Sciatic nerve (tissue), 2 donors: ENCODE data around the gene OR4C5. TPM values are rescaled to one million over a fixed set of nuclear protein-coding genes. Genes with fewer than 3 reads are reported as not detected.
"Not testable (repeated sequence)": the region's sequence is repeated elsewhere in the genome, so short reads cannot be mapped to it uniquely, and the experiment has no call there.

Source experiments
- ATAC-seq: fragments of 200-7000 bp; cut with Tn5 transposase; one replicate; pipeline ENCODE4 v1.9.1; 2020; ENCODE audit warnings: mild to moderate bottlenecking, moderate library complexity
- DNase-seq: peaks from one replicate; pipeline ENCODE4 v3.0.0-alpha.2; 2020; ENCODE audit warnings: low spot score
- intact Hi-C: fragments of 100-400 bp; cut with DNase I; formaldehyde crosslinking; loops from one replicate; pipeline ENCODE4 v1.14.2; 2022
- total RNA-seq: library from RNA; stranded (reverse); fragmentation: NEBNext Ultra II Directional; extraction: Animal tissue kit (Norgen Biotek cat#: 25700); gene quantifications from one replicate; pipeline ENCODE4 v1.2.1, GENCODE V29; 2021
- donor health status: DM: no; HTN: no; CAD: no.
- donor health status: DM: no; HTN: no; CAD: no.

Gene OR4C5
- not detected for total RNA-seq

DNA sequence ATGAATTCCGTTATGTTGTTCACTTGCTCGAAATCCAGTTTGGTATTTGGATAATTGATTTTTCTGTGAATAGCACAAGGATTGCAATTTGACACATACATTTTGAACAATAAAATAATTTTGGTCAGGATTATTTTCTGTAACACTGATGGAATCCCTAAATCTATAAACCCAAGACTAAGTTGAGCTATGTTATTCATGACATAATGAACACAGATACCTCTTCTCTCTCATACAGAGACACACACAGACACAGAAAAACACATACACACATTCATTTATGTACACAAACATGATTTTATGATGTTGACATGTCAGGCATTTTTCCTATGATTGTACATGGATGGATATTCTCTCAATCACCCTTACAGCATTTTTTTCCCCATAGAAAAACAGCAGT lies at the start of gene OR4C5:
TSS of gene OR4C5 (minus strand) at position 101 of the 400 bp plus-strand sequence. CDS start at position 101, 0 bp downstream.
- DNase-seq (no peak), ATAC-seq (no peak)
- intact Hi-C loops: no loop called here

- no peak for ATAC-seq
- intact Hi-C loops: no loop called here
- no peak for DNase-seq
These were observed 18.4 kb upstream of the OR4C5 start for GRCh38 chr11:48384670-48385069.

DNA sequence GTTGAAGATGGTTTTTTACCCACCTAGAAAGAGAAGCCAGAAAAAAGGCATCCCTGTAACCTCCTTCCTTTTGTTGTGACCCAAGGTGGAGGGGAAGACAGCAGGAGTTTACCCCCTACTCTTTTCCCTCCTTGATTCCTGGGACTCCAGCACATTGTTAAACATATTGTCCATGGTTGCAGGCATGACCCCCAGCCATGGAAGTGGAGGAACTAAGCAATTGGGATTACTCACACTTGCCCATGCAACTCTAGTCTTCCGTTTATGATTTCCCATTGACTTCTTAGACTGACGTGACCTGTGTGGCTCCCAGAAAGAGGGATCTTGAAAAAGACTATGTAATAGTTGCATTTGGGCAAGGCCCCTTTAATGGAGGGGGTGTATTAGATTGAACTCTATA lies 17.9 kb upstream of the OR4C5 start:
- intact Hi-C loops, ATAC-seq, DNase-seq: not testable (repeated sequence)

DNA sequence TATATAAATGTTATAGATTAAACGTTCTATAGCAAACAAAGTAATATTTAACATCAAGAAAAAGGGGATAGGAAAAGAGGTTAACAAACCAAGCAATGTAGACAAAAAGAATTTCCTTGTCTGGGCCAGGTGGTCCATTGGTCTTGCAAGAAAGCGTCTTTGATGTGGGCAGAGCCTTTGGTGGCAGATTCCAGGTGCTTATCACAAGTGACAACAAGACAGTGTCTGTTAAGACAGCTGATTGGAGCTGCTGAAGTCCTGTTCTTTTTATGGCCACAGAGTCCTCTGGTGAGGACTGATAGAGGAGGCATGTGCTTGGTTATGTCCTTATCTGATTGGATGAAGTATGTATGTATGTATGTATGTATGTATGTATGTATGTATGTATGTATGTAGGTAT lies 5.0 kb downstream of the OR4C5 start:
- intact Hi-C loops, DNase-seq, ATAC-seq: not testable (repeated sequence)

- intact Hi-C loops: no loop called here
- DNase-seq (no peak), ATAC-seq (no peak)
These were observed 11.6 kb downstream of the OR4C5 start for GRCh38 chr11:48354677-48355076.

DNA sequence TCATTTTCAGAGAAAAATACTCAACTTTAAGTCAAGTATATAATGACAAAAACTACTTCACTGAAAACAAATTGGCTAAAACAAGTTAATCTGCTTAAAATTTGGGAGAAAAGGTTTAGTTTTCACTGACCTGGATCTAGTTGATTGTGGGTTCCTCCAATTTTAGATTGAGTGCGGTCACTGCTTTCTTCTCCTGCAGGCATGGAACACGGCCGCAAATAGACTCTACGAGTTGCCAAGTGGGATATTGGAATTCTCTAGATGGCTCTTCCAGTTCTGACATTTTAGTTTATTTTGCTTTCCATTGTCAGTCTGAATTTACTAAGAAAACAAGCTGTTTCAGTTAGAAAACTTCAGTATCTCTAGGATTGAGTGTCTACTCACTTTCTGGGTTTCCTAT lies 12.3 kb downstream of the OR4C5 start:
- intact Hi-C loops: no loop called here
- DNase-seq: no peak
- no peak for ATAC-seq

DNA sequence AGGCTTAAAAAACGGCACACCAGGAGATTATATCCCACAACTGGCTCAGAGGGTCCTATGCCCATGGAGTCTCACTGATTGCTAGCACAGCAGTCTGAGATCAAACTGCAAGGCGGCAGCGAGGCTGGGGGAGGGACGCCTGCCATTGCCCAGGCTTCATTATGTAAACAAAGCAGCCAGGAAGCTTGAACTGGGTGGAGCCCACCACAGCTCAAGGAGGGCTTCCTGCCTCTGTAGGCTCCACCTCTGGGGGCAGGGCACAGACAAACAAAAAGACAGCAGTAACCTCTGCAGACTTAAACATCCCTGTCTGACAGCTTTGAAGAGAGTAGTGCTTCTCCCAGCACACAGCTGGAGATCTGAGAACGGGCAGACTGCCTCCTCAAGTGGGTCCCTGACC lies 20.0 kb downstream of the OR4C5 start:
- intact Hi-C loops, DNase-seq, ATAC-seq: not testable (repeated sequence)

GRCh38 chr11:48342505-48342904 lies 23.8 kb downstream of the OR4C5 start:
- ATAC-seq, intact Hi-C loops, DNase-seq: not testable (repeated sequence)

GRCh38 chr11:48341466-48341865 lies 24.8 kb downstream of the OR4C5 start:
- intact Hi-C loops: no loop called here
- ATAC-seq: no peak
- DNase-seq: no peak

DNA sequence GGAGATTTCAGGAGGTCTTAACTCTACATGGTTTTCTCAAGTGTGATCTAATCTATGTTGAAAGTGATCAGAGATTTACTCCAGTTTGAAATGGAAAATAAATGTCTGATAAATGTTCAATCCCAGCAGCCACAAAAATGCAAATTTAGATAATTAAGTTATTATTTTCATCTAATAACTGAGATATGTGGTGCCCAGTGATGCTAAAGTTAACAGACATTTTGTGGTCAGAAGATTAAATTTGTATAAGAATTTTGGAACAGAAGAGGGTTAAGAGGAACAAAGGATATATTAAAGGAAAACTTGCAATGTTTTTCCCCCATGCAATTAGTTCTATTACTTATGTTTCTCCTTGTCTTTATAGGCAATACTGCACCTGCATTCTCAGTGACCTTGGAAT lies 41.6 kb downstream of the OR4C5 start, which contains the start of gene OR4C3:
TSS of gene OR4C3 (plus strand) at position 301 of the 400 bp plus-strand sequence. CDS start 102 bp downstream, outside the sequence.
- intact Hi-C loops: loop anchor here (10.0 kb wide), 1 partner anchor 1270 kb away; no protein-coding TSS in a partner anchor
- DNase-seq, ATAC-seq: not testable (repeated sequence)

DNA sequence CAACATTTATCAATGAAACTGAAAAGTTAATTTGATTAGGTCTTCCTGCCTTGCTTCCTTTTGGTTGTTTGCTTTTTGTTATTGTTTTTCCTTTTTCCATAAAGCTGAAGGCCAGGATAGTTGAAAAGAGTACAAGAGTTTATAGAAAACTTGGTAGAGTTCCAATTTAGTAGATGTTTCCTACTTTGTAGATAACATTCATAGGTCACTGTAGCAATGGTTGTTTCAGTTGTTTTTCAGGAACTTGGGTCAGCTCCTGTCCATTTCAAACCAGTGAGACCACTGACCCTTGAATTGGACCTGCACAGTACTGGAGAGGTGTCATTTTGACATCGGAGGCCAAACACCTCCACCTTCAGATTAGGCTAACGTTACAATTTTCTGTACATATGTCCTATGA lies 46.5 kb downstream of the OR4C5 start:
- not testable (repeated sequence) for DNase-seq, ATAC-seq
- intact Hi-C loops: loop anchor here (10.0 kb wide), 1 partner anchor 1275 kb away; no protein-coding TSS in a partner anchor

Other genes with a start within 250 kb of the OR4C5 start
- not detected for gene OR4B1, start 149.7 kb downstream of the OR4C5 start, total RNA-seq
- not detected for gene OR4X2, start 121.4 kb downstream of the OR4C5 start, total RNA-seq
- not detected for gene OR4X1, start 102.6 kb downstream of the OR4C5 start, total RNA-seq
- not detected for gene OR4S1, start 60.2 kb downstream of the OR4C5 start, total RNA-seq
- gene OR4C3, start 41.5 kb downstream of the OR4C5 start, total RNA-seq: not detected
- gene OR4A47, start 122.3 kb upstream of the OR4C5 start, total RNA-seq: not detected